Vagina (tissue), 2 donors: Measurements from ENCODE around the gene RACGAP1.

Experiments
- POLR2A ChIP-seq, 2 donors: fragments of 450-650 bp; IDR thresholded peaks; one replicate each; pipeline ENCODE4 v1.6.1; 2017; ENCODE audit warnings: antibody characterized with exemption in 2 of 2, mild to moderate bottlenecking in 2 of 2, moderate library complexity in 2 of 2
- POLR2AphosphoS5 ChIP-seq, 2 donors: sonication (generic); formaldehyde crosslinking; IDR thresholded peaks; one replicate each; pipeline ENCODE4 v1.9.0; 2017; ENCODE audit warnings: antibody characterized with exemption in 2 of 2, mild to moderate bottlenecking in 2 of 2, low read depth in 1 of 2; ENCODE audit not compliant: insufficient read depth in 1 of 2

DNA sequence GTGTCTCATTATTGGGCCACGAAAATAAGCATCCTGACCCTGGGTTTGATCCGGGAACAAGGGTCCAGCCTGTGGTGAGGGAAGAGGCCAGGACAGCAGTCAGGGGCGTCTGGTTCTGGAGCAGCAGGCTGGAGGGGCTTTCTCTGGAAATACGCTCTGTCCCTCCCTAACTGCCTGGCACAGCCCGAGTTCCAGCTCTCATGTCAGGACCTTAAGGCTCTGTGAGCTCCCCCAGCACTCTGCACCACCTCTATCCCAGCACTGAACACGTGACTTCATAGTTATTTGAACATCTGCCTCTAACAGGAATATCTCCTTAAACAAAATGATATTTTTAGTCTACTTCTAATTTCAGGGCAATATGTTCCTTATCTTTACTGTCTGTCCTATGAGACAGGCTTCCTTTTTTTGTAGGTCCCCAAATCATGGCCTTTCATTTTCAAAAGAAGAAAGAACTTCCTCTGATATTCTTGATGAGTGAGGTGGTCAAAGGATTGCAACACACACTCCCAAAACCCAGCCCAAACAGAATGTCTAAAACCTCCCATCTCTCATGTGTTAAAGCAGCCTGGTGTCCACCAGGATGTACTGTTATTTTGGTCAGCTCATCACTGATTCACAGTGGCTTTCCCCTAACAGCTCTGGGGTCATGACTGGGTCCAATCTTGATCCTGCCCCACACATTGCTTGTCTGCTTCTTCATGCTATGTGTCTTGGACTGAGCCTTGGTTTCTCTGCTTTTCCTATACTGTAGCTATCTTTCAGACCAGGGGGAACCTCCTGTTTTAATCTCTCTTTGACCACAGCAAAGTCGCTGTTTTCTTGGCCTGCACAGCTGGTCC is 42.8 kb downstream of the RACGAP1 start:
- TF ChIP-seq POLR2A (IDR thresholded peaks at IDR 0.05), result no peak
- TF ChIP-seq POLR2AphosphoS5 (IDR thresholded peaks at IDR 0.05; ENCODE audit: insufficient read depth in 1 of 2, low read depth in 1 of 2), result no peak
